NCI-H1417 treated with DMSO at 0.1 percent for 48 hours (cell line): ENCODE data around the gene VWA8.
"Not testable (repeated sequence)": the region's sequence is repeated elsewhere in the genome, so short reads cannot be mapped to it uniquely, and the experiment has no call there.

ENCODE experiments used
- DNase-seq: peaks from one replicate; lab custom pipeline; 2025; lab: John Stamatoyannopoulos, UW

Gene VWA8

DNA sequence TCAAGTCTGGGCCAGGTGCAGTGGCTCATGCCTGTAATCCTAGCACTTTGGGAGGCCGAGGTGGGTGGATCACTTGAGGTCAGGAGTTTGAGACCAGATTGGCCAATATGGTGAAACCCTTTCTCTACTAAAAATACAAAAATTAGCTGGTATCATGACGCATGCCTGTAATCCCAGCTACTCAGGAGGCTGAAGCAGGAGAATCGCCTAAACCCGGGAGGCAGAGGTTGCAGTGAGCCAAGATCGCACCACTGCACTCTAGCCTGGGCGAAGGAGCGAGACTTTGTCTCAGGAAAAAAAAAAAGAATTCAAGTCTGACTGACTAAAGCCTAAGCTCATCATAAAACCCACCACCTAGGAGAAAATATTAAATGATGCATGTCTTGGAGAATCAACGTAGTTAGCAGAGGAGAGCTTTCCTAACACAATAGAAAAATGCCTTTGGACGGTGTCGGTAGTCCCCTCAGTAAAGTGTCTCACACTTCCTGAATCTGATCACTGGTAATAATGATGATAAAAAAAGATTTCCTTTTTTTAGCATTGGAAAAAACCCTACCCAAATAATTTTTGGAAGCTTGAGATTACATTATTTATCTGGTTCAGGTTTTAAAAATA, 313.1 kb downstream of the VWA8 start:
- DNase-seq = not testable (repeated sequence)

DNA sequence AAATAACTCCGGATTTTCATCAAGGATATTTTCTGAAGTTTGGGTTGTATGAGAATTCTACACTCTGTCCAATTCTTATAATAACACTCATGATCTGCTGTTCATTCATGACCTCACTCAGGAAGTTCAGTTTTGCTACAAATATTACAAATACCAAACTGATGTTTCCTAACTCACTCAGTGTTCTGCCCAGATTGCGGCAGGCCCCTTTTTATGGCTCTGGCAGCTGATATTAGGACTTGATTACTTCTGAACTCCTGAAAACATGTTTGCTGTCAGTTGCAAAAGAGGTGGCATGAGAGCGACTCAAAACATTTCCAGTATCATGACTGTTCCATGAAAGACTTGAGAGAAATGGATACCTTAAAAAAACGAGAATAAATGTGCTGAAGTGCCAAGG, 315.6 kb downstream of the VWA8 start:
- no peak for DNase-seq

DNA sequence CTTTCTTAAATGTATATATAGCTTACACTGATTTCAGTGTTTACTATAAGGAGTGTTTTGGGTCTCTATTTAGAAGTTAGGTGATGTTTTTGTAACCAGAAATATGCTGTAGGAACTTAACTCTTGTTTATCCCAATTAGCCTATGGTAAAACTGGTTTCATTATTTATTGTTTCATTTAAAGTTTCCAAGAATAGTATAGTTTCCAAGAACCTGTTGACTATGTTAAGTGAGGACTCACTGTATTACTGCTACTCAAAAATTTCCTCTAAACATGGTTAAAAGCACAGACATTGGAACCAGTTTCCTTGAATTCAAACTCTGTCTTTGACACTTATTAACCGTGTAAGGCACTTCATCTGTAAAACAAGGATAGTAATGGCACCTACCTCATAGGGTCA, 316.2 kb downstream of the VWA8 start:
- no peak for DNase-seq

DNA sequence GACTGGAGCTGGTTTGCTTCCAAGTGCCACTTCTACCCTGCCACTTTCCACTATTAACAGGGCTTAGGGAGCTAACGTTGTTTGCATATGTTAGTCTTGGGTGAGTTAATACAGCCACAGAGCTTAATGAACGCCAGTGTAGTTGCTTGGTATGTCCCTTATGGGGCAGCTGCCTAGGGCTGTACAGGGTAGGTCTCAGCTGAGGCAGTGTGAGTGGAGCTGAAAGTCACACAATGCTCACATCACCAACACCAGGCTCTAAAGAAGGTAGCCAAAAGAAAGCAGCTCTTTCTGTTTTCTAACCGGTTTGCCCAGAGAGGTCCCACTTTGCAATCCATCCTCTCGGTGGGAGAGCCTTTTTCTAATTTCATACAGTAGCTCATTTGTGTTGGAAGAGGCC, 317.4 kb downstream of the VWA8 start:
- no peak for DNase-seq

DNA sequence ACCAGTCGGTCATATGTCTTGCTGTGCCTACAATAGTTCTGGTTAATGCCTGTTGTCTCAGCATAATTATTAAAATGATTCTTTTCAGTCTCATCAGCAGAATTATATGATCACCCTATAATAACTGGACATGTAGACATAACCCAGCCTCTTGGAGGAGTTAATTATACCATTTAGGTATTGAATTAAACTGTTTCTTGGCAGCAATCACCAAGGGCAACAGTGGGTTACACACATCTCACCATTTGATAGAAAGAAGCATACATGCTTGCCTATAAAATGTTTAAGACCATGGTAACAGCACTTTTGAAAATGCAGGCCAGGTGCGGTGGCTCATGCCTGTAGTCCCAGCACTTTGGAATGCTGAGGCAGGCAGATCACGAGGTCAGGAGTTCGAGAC, 318.9 kb downstream of the VWA8 start:
- peak; percentile 48 for DNase-seq

DNA sequence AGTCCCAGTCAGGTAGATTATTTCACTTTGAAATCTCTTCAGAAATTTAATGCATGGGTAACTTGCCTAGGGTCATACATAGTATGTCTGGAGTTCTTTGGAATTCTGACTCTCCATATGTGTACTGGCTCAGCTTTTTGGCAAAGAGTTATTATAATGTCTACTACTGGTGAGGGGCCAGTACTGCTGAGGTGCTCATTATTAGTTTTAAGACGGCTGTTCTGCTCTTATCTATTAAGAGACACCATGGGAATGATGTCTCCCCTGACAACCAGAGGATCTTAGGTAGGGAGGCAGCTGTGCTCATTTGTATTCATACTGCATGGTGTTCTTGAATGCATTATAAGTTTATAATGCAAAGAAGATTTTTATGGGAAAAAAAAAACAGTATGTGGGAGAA, 319.5 kb downstream of the VWA8 start:
- no peak for DNase-seq

DNA sequence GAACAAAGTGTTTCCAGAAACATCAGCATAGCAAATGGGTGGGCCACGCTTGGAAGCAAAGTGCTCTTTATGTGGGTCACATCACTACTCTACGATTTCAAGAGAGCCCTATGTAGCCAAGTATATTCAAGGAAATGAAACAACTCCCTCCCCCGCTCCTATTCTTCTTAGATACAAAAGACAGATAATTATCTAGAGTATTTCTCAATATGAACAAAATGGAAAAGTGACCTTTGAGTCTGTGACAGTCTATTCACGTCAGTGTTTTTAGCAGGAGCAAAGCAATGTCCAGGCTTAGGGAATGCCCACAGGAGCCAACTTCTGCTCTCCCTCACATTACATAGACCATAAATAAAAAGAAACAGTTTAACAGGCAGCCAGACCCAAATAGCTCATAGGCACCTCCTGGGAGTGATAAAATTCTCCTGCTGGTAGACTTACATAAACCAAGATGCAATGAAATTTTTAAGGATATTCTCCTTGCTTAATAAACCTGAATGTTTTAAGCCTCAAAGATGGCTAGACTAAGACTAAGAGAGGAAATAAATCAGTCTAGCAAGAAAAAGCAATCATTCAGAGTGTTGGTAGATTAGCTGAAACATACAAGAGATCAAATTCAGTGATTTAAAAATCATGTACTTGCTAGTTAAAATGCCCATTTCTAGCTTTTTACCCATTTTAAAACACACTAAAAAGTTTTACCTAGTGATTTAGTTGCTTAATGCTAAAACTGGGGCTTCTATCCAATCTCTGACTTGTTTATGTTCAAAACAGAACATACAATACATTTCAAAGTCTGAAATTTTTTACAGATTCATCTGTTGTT, 320.7 kb downstream of the VWA8 start:
- no peak for DNase-seq

DNA sequence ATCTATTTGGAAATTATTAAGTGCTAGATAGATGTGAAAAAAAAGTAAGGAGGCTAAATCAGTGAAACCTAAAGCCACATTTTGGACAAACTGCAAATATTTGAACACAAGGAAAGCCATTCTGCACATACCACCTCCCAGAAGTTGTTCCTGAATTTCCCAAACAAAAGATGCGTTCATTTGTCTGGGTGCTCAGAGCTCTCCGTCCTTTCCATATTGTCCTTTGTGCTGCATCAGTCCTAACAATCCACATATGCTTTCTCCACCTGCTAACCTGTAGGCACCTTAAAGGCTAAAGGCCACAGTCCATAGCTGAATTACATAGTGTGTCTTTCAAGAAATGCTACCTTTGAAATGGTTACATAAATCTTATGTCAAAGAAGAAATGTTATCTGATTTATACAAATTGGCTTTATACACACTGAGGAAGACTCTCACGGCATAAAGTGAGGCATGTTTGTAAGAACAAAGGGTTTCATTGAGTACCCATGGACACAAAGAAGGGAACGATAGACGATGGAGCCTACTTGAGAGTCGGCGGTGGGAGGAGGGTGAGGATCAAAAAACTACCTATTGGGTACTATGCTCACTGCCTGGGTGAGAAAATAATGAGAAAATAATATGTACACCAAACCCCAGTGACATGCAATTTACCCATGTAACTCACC, 321.5 kb downstream of the VWA8 start:
- DNase-seq = no peak

DNA sequence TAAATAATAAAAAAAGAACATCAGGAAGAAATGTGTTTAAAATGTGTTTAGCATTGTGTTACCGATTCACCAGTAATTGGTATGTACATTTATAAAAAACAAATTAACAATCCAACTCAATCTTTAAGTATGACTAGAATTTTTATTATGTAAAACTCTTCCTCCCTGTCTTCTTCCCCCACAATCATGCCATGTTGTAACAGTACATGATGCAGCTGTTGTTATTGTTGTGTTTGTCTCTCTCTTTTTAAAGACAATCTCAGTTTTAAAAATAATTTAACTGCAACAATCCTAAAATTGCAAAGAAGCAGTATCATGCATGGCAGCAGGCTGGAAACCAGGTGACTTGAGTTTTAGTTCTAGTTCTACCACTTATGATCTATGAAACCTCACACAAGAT, 323.3 kb downstream of the VWA8 start:
- no peak for DNase-seq

DNA sequence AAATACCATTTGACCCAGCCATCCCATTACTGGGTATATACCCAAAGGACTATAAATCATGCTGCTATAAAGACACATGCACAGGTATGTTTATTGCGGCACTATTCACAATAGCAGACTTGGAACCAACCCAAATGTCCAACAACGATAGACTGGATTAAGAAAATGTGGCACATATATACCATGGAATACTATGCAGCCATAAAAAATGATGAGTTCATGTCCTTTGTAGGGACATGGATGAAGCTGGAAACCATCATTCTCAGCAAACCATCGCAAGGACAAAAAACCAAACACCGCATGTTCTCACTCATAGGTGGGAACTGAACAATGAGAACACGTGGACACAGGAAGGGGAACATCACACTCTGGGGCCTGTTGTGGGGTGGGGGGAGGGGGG, 323.9 kb downstream of the VWA8 start:
- DNase-seq = not testable (repeated sequence)

DNA sequence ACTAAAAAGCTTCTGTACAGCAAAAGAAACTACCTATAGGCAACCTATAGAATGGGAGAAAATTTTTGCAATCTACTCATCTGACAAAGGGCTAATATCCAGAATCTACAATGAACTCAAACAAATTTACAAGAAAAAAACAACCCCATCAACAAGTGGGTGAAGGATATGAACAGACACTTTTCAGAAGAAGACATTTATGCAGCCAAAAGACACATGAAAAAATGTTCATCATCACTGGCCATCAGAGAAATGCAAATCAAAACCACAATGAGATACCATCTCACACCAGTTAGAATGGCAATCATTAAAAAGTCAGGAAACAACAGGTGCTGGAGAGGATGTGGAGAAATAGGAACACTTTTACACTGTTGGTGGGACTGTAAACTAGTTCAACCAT, 324.3 kb downstream of the VWA8 start:
- DNase-seq = not testable (repeated sequence)

DNA sequence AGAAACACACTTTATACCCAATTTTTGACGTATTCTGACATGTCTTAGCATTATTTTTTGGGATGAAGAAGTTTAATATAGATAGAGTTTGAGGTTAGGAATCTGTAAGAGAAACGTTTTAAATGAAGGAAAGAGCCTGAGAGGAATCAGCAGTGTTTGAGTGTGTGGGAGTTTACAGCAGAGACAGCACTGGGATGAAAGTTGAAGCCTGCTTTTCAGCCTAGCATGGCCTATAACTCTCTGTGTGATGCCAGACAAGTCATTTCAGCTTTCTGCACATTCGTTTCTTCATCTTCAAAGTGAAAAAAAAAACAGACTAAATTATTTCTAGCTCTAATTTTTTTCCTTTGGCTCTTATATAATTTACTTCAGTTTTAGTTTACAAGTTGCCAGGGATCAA, 326.5 kb downstream of the VWA8 start:
- DNase-seq = no peak

DNA sequence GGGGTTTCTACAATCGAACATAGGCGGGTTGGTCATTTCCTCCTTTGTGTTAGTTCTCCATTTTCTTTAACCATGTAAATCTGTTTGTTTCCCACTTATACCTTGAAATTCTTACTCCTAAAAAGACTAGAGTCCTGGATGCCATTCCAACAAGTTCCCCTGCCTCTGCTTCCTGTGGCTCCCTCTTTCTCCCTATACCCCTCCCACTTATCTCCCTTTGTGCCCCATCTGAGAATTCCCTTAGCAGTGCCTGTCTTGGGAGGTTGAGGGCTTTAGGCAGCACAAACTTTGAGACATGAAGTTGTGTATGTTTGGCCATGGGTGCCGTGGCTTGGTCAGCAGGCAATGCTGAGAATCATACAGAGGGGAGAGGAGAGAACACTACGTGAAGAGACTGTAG, 327.1 kb downstream of the VWA8 start:
- no peak for DNase-seq

DNA sequence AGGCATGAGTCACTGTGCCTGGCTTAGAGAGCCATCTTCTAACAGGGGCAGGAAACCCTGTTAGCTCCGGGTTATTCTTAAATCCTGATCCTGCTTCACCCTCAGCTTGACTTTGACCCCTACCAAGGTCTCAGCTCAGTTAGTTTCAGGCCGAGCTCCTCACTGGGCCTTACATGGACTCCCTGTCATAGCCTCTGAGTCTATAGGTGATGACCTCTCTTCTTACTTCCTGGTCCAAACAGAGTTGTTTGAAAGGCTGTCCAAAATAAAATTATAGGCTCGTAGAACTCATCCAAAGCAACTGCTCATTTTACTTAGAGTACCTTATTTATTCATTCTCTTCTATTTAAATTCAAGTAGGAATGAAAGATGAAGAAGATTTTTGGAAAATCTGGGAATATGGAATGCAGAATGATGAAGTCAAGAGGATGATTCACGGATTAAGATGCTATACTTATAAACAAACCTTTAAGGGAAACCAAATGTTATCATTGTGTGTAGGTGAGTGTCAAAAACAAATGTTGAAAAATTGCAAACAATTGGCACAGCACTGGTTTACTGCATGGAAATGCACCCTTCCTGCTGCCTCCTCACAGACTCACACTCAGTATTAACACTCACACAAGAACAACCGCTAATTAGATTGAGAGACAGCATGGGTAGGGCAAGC, 329.5 kb downstream of the VWA8 start:
- no peak for DNase-seq

DNA sequence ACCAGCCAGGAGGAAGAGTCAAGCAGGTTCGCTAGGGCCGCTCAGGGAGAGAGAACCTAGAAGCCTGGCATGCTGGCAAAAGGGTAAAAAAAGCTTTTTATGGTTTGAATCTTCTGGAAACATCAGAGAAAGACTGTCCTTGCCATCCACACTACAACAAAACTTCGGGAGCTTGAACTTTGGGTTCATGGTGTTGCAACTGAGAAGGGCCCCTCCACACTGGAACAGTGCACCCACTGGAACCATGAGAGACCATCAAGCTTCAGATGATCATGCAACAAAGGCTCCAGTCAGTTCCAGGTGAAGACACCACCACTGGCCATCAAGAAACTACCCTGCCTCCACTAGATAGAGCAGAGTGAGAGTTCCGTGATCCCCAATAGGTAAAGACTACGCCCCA, 333.5 kb downstream of the VWA8 start:
- no peak for DNase-seq

DNA sequence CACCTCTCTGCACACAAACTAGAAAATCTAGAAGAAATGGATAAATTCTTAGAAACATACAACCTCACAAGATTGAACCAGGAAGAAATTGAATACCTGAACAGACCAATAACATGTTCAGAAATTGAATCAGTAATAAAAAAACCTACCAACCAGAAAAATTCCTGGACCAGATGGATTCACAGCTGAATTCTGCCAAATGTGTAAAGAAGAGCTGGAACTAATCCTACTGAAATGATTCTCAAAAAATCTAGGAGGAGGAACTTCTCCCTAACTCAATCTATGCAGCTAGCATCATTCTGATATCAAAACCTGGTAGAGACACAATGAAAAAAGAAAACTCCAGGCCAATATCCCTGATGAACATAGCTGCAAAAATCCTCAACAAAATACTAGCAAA, 336.9 kb downstream of the VWA8 start:
- DNase-seq = no peak

DNA sequence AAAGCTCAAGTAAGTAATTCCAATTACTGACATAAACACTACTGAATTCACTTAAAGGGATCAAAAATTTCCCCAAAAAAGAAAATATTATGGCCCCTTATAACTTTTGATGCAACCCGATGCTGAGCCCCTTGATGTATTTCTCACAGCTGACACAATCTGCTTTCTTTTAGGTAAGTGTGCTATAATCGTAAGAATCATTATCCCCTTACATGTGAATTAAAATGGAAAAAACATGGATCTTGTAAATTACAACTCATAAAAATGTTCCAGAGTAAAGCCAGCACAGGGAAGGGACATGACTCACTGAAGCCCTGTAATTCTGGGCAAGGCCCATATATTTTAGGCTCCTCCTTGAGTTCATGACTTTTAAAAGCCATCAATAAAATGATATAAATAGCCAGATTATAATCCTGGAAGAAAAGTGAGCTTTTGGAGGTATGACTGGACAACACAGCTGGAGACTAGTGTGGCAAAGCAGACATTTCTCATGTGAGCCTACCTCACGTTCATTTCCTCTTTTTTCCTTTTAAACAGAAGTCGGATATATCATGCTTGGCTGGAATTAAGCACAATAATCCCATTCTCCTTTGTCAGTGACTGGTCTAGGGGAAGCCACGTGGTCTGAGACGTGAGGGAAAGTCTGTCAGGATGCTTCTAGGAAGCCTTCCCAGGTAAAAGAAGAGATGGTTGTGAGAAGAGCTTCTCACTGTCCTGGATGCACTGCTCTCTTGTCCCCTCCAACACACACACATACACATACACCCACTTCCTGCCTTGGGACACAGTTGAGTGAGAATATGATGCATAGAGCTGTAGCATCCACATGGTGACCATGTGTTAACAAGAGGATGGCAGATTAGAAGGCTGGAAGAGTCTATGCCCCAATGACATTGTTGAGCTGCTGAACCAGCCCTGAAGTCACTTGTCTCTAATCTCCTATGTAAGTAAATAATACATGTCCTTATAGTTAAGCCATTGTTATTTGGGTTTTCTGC, 338.2 kb downstream of the VWA8 start:
- no peak for DNase-seq

DNA sequence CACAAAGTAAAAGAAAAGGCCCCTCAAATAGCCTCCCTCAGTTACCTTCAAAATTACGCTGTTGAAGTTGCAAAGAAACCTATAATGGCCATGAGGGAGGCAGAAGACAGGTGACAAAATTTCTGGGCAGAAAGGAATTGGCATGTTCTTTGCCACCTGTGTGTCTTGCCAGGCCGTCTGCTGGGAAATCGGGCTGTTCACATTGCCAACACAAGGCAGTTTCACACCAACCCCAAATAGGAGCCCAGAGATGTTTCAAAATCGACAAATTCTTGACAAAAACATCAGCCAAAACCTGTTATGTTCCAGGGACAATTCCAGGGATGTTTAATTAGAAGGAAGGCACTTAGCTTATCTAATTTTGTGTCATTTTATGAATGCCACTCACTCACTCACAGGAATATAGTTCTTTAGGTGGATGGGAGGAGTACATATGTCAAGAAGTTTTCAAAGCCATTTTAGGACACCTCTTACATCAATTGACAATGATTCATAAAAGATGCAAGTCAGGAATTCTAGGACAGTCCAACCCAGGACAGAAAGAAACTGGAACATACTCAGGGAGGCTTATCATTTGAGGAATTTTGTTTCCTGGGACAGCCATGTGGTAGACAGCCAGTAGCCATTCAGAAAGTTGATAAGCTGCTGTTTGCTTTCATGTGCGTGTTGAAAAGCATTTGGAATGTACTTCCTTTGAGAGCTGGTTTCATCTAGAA, 339.0 kb downstream of the VWA8 start:
- no peak for DNase-seq

DNA sequence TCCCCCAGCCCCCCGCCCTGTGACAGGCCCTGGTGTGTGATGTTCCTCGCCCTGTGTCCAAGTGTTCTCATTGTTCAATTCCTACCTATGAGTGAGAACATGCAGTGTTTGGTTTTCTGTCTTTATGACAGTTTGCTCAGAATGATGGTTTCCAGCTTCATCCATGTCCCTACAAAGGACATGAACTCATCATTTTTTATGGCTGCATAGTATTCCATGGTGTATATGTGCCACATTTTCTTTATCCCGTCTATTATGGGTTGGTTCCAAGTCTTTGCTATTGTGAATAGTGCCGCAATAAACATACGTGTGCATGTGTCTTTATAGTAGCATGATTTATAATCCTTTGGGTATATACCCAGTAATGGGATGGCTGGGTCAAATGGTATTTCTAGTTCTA, 343.3 kb downstream of the VWA8 start:
- not testable (repeated sequence) for DNase-seq

DNA sequence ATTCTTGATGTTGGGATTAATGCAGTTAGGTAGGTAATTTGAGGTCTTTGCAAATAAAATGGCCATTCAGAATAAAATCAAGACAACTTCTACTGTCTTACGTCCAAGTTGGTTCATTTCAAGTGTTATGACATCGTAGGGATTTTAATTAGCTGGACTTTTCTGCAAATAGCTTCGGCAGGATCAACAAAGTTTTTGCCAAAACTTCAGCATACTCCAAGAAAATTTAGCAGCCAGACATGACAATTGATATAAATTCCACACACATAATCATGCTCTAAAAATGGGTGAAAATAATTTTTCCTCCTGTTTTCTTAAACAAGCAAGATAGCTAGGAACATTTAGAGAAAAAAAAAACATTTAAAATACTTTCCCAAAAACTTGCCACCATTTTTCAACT, 344.8 kb downstream of the VWA8 start:
- DNase-seq = no peak

DNA sequence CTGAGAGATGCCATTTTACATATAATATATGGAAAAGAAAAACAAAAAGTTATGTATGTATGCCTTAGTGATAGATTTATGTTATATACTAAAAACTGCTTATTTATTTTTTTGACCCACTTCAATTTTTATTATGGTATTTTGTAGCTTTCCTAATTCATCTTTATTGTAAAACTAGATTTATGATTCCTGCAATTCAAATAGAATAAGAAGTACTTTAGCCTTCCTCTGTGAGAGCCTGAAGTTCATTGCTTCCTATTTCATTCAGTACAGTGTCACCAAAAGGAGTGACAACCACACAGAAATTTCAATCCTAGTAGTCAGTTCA, 345.4 kb downstream of the VWA8 start:
- DNase-seq = no peak
